Stimulated activated CD4-positive, alpha-beta T cell treated with anti-CD3 and anti-CD28 coated beads, Interleukin-1b, Interleukin-23, amount 100 ng/mL, for 24 hours (primary cell): ENCODE results near the gene CCPG1.

ENCODE experiments used
- DNase-seq, 4 experiments: peaks; one replicate each; pipeline ENCODE4 v3.0.0-alpha.2; 2020; ENCODE audit warnings: low read depth in 4 of 4, low spot score in 1 of 4

Gene CCPG1

DNA sequence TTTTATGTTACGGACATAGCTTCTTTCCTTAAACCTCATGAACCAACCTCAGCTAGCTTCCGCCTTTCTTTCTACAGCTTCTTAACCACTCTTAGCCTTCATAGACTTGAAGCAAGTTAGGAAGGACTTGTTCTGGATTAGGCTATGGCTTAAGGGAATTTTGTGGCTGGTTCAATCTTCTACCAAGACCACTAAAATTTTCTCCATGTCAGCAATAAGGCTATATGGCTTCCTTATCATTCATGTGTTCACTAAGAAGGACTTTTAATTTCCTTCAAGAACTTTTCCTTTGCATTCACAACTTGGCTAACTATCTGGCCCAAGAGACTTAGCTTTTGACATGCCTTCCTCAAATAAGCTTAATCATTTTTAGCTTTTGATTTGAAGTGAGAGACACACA, 24.5 kb downstream of the CCPG1 start:
- no peak for DNase-seq

DNA sequence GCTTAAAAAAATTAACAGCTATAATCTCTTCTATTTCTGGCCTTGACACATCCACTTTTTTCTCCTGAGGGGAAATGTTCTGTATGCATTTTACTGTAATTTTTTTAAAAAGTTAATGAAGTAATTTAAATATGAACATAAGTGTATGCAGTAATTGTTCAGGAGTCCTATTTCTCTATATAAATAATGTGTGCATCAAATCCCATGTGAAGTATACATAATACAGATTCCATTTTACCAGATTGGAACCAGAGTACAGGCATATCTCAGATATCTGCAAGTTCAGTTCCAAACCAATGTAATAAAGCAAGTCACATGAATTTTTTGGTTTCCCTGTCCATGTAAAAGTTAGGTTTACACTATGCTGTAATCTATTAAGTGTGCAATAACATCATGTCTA, 26.6 kb downstream of the CCPG1 start:
- DNase-seq = no peak

DNA sequence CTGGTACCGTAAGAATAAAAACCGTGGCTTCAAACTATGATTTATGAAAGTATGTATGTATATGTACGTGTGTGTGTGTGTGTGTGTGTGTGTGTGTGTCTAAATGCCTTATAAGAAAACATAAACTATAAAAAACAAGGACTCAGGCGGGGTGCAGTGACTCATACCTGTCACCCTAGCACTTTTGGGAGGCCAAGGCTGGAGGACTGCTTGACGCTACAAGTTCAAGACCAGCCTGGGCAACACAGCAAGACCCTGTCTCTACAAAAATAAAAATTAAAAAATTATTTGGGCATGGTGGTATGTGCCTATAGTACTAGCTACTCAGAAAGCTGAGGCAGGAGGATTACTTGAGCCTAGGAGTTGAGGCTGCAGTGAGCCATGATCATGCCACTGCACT, 29.1 kb downstream of the CCPG1 start:
- DNase-seq = no peak

GRCh38 chr15:55372701-55373440, 35.3 kb downstream of the CCPG1 start:
- no peak for DNase-seq

DNA sequence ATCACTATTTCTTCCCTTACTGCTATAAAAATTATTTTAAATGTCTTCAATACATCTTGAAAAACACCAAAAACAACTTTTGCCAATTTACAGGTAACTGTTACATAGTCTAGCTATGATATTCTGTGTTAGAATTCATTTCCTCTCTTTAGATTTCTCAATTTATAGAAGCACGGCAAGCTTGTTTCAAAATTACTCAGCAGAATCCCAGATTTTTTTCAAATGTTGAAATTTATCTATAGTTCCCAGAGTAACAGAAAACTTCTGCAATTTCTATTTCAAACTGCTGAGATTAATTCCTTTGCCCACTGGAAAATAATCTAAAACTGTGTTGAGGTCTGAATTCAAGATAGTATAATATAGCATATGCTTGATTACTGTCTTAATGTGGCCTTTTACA, 41.2 kb downstream of the CCPG1 start:
- DNase-seq = no peak

DNA sequence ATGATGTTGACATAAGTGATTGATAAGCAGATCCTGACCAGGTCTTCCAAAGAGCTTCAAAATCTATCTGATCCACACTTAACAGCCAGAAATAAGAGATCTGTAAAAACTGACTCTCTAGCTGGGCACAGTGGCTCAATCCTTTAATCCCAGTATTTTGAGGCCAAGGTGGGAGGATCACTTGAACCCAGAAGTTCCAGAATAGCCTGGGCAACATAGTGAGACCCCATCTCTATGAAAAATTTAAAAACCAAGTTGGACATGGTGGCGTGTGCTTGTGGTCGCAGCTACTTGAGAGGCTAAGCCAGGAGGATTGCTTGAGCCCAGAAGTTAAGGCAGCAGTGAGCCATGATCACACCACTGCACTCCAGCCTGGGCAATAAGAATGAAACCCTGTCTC, 45.5 kb downstream of the CCPG1 start:
- no peak for DNase-seq

GRCh38 chr15:55361048-55361447, 47.1 kb downstream of the CCPG1 start:
- no peak for DNase-seq

DNA sequence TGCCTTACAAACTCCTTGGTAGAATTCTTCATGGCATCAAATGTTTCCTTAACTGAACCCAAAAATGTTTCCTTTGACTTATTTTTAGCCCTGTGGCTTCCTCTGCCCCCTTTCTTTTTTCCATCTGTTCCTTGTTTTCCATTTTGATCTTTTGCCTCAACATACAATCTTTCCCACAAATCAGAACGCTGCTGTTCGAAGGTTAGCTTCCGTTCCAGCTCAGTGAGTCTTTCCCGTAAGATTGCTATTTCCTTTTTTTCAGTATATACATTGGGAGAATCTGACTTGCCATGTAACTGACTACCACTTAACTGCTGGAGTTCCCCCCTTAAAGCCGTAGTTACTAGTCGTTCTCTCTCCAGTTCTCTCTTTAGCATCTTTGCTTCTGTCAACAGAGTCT, 47.9 kb downstream of the CCPG1 start:
- no peak for DNase-seq

DNA sequence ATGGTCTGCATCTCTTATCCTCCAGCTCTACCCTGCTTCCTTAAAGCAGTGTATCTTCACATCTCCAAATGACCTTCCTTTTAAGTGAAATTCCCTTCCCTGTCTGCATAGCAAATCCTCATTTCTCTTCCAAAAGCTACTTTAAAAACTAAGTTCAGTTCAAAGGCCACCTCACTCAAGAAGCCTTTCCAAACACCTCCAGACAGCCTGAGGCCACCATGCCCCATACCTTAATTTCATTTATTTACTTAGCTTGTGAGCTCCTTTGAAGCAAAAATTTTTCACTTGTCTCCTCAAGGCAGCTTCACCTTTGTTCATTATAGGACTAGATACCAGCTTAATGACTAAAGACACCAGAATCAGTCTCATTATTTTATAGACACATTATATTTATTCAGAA, 49.7 kb downstream of the CCPG1 start:
- no peak for DNase-seq

GRCh38 chr15:55357774-55358173, 50.4 kb downstream of the CCPG1 start:
- no peak for DNase-seq

DNA sequence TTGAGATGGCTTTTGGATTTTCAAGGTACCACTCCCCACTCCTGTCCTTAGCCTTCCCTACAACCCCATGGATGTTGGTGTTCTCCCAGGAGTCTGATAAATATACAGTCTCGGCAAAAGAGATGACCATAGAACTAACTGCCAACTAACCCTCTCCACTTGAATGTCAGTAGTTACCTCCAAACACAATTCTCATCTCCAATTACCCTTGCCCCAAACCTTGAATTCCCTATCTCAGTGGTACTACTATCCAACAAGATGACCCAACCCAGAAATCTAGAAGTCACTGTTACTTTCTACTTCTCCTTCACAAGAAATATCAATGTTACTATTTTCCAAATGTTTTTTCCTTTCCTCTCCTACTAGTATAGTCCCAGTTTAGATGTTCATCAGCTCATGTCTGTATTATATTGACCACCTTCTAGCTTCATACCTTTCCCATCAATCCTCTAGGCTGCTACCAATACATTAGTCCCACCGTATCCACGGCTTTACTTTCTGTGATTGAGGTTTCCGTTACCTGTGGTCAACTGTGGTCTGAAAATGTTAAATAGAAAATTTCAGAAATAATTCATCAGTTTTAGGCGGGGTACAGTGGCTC, 51.1 kb downstream of the CCPG1 start:
- no peak for DNase-seq

GRCh38 chr15:55353025-55353424, 55.1 kb downstream of the CCPG1 start:
- DNase-seq = no peak

- DNase-seq = no peak
Measured at GRCh38 chr15:55349282-55349681, 58.9 kb downstream of the CCPG1 start.

DNA sequence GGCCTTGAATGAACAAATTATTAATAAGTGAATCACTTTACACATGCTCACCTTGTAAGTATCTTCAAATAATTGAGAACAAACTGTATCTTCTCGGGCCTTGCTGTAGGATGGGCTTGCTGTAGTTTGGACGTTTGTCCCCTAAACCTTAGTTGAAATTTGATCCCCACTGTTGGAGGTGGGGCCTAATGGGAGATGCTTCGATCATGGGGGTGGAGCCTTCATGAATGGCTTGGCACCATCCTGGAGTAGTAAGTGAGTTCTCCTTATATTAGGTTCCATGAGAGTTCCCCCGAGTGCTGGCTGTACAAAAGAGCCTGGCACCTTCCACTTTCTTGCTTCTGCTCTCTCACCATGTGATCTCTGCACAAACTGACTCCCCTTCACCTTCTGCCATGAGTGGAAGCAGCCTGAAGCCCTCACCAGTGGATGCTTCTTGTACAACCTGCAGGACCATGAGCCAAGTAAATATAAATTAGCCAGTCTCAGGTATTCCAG, 59.8 kb downstream of the CCPG1 start:
- DNase-seq = no peak

DNA sequence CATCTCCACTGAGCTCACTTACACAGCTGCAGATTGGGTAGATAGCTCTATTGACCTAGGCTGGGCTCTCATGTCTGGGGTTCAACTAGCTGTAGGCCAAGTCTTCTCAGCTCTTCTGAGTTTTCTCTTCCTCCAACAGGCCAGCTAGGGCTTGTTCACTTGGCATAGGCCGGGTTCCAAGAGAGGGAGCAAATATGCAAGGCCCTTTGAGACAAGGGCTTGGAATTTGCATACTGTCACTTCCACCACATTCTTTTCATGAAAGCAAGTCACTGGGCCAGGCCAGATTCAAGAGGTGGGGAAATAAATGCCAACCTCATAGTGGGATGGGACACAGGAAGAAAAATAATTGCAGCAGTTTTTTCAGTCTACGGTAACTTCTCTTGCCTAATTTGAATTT, 64.0 kb downstream of the CCPG1 start:
- no peak for DNase-seq

- no peak for DNase-seq
Measured at GRCh38 chr15:55343168-55343567, 65.0 kb downstream of the CCPG1 start.

GRCh38 chr15:55337160-55337559, 71.0 kb downstream of the CCPG1 start:
- DNase-seq = no peak

GRCh38 chr15:55334997-55335396, 73.2 kb downstream of the CCPG1 start:
- DNase-seq = no peak

- DNase-seq = no peak
Measured at GRCh38 chr15:55334371-55334770, 73.8 kb downstream of the CCPG1 start.

- DNase-seq = no peak
Measured at GRCh38 chr15:55327387-55327786, 80.8 kb downstream of the CCPG1 start.

DNA sequence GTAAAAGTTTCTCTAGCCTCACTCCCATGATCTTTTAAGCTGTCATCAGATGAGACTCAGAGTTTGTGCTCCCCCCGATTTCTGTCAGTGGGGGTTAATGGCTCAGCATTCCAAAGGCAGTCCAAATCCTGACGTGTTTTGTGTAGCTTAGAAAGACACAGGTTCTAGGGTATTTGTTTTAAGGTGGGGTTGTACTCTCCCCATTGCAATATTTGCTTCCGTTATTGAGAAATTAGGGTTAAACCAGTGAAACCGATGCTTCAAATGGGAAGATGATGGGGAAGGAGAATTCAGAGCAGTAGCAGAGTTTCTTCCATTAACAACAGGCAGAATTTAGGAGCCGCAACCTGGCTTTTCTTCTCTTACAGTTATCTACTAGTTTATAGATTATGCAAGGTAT, 85.7 kb downstream of the CCPG1 start:
- DNase-seq = no peak

- no peak for DNase-seq
Measured at GRCh38 chr15:55320963-55321362, 87.2 kb downstream of the CCPG1 start.

DNA sequence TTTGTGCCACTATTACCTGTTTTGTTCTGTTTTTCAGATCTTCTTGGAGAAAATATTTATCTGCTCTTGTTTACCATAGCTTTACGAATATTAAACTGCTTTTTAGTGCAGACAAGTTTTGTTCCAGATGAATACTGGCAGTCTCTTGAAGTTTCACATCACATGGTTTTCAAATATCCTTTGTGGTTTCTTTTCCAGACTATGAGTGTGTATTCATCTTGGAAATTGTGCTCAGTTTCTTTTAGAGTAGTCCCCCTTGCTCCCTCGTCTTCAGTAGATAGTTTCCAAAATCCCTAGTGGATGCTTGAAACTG, 88.0 kb downstream of the CCPG1 start:
- no peak for DNase-seq
